ENCODE measurements around the gene CCDC78.
"Not testable (repeated sequence)": the region's sequence is repeated elsewhere in the genome, so short reads cannot be mapped to it uniquely, and the experiment has no call there.

CCDC78 gene

GRCh38 chr16:761625-762513, 35.6 kb upstream of the CCDC78 start:
- no peak for DNase-seq (ENCODE audit: insufficient read length, low spot score)
- FAIRE-seq, result no peak

- DNase-seq (ENCODE audit: insufficient read length, low spot score) (peak; percentile 79), FAIRE-seq (peak; percentile 79)
Measured at GRCh38 chr16:760545-761343, 34.5 kb upstream of the CCDC78 start, which contains the start of gene MSLN. MSLN (plus strand) TSS chr16:760734; CDS start chr16:762681, 1,947 bp downstream.

GRCh38 chr16:760065-760464, 33.8 kb upstream of the CCDC78 start:
- FAIRE-seq, result peak; percentile 63
- no peak for DNase-seq (ENCODE audit: insufficient read length, low spot score)

DNA sequence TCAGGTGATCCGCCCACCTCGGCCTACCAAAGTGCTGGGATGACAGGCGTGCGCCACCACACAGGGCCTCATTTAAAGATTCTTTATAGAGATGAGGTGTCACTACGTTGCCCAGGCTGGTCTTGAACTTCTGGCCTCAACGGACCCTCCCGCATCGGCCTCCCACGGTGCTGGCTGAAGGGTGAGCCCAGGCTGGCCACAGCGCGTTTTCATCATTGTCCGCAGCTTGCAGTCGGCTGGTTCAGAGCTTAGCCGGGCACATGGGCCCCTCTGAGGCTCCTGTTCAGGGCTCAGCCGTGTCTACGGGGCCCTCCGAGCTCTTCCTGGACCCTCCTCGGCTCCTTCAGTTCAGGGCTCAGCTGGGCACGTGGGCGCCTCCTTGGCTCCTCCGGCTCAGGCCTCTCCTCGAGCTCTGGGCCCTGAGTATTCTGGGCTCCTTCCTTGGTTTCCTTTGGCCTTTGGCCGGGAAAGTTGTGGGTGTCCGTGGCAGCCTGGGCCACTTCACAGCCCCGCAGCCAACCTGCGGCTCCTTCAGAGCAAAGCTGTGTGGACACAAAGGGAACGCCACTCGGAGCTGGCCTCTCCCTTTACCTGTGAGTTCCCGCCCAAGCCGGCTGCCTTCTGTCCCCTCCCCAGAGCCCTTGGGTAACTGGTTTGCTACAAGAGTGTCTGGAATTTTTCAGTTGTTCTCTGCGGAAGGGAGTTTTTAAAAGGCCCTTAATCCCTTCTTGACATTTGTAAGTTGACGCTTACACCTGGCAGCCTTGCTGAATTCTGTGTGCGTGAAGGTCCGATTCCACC, 33.1 kb upstream of the CCDC78 start:
- DNase-seq (ENCODE audit: insufficient read length, low spot score), result no peak
- no peak for FAIRE-seq

DNA sequence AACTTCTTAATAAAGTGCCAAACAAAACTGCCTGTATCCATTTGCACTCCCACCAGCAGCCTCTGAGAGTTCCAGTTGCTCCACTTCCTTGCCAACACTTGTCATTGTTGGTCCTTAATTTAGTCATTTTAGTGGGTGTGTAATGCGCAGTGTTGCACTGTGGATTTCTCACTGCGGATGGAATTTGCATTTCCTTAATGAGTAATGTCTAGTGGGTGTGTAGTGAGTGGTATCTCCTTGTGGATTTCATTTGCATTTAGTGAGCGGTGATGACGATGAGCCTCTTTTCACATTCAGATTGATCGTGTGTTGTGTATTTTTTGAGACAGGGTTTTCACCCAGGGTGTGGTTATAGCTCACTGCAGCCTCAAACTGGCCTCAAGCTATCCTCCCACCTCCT, 30.2 kb upstream of the CCDC78 start:
- DNase-seq (ENCODE audit: insufficient read length, low spot score) (no peak), FAIRE-seq (no peak)

DNA sequence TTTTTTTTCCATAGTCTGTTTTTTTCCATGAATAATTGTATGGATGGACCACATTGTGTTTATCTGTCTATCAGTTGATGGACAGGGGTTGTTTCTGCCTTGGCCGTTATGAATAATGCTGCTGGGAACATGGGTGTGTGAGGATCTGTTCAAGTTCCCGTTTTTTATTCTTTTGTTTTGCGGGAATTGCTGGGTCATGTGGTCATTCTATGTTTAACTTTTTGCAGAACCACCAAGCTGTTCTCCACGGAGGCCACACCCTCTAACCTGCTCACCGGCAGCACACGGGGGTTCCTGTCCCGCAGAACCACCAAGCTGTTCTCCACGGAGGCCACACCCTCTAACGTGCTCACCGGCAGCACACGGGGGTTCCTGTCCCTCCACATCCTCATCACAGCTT, 28.4 kb upstream of the CCDC78 start:
- FAIRE-seq, result no peak
- DNase-seq (ENCODE audit: insufficient read length, low spot score), result no peak

- FAIRE-seq; DNase-seq (ENCODE audit: insufficient read length, low spot score): not testable (repeated sequence)
Measured at GRCh38 chr16:754121-754607, 27.9 kb upstream of the CCDC78 start.

DNA sequence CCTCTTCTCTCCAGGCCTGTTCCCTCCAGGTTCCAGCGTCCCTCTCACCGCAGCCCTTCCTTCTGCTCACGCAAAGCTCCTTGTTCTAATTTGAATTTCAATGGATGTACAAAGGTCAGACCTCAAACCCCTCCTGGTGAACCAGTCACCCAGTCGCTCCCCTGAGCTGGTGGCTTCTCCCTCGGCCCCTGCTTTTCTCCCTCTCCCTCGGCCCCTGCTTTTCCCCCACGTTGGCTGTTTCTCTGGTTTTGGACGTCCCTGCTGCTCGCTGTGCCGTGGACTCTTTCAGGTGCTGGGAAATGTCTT, 25.7 kb upstream of the CCDC78 start:
- FAIRE-seq, result no peak
- no peak for DNase-seq (ENCODE audit: insufficient read length, low spot score)

DNA sequence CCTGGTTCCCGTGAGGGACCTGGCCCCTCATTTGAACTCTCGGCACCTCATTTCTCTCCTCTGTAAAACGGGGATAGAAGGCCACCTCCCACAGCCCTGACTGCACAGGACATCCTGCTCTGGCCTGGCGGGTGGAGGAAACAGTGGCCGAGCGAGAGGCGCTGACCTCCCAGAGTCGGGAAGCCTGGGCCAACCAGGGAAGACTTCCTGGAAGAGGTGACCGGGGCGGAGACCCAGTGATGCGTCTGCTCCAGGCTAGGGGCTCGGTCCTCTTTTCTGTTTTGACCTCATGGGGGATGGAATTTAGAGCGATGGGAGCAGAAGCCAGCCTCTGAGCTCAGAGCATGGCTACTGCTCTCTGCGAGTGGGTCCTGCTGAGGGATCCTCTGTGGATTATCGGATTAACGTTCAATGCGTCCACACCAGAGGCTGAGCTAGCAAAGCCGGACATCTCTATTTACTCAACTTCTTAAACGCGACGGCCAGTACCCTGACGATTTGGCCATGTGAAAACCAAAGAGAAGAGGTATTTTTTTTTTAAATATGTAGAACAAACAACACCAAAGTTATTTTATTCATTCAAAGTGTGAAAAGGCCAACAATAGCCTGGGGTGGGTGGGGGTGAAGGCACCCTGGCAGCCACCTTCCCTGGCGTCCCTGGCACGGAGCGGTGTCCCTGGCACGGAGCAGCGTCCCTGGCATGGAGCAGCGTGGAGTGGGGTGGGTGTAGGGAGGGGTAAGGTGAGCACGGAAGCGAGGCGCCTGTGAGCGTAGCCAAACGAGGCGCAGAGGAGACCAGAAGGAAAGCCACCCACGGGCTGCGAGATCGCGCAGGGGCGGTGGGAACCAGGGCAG, 25.1 kb upstream of the CCDC78 start:
- DNase-seq (ENCODE audit: insufficient read length, low spot score) (no peak), FAIRE-seq (no peak)

- no peak for DNase-seq (ENCODE audit: insufficient read length, low spot score)
- FAIRE-seq, result no peak
Measured at GRCh38 chr16:750485-750884, 24.2 kb upstream of the CCDC78 start.

DNA sequence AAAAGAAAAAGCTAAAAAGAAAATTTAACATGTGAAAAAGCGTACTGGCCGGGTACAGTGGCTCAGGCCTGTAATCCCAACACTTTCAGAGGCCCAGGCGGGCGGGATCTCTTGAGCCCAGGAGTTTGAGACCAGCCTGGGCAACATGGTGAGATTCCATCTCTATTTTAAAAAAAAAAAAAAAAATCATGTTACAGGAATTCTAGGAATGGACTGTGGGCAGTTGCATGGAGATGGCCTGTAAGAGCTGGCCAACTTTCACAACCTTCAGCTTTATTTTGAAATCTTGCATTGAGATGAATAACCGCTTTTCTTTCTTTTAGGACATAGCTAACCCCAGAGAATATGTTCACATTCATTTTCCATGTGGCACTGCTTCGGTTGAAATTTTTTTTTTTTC, 22.8 kb upstream of the CCDC78 start:
- DNase-seq (ENCODE audit: insufficient read length, low spot score), result no peak
- no peak for FAIRE-seq

DNA sequence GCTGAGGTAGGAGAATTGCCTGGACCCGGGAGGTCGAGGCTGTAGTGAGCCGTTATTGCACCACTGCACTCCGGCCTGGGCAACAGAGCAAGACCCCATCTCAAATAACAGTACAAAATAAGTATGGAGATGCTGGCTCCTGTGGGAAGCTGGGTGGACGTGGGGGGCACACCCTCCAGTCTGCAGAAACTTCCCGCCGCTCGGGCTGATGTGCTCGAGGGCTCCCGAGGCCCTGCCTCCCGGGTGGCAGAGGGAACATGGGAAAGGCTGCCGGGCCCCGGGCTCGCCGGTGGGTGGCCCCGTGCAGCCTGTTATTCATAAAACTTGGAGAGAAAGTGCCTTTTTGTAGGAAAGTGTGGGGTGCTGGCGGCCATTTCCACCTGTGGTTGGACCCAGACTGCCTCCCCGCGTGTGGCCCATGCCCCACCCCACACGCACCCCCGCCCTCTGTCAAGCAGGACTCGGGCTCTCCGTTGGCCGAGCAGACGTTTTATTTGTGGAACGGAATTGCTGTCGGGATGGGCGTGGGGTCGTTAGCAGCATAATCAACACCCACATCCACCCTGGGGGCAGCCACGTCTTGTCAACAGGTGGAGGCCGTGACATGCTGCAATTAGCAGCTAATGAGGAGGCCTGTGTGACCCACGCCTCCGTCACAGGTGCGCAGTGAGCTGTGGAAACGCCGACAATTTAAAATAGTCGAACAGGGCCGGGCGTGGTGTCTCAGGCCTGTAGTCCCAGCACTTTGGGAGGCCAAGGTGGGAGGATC, 21.9 kb upstream of the CCDC78 start:
- FAIRE-seq, result no peak
- DNase-seq (ENCODE audit: insufficient read length, low spot score), result no peak

- DNase-seq (ENCODE audit: insufficient read length, low spot score) (no peak), FAIRE-seq (no peak)
Measured at GRCh38 chr16:746637-747036, 20.4 kb upstream of the CCDC78 start.

GRCh38 chr16:745739-746138, 19.5 kb upstream of the CCDC78 start:
- DNase-seq (ENCODE audit: insufficient read length, low spot score) (no peak), FAIRE-seq (no peak)

GRCh38 chr16:743794-744500, 17.7 kb upstream of the CCDC78 start:
- DNase-seq (ENCODE audit: insufficient read length, low spot score), result no peak
- FAIRE-seq, result no peak

DNA sequence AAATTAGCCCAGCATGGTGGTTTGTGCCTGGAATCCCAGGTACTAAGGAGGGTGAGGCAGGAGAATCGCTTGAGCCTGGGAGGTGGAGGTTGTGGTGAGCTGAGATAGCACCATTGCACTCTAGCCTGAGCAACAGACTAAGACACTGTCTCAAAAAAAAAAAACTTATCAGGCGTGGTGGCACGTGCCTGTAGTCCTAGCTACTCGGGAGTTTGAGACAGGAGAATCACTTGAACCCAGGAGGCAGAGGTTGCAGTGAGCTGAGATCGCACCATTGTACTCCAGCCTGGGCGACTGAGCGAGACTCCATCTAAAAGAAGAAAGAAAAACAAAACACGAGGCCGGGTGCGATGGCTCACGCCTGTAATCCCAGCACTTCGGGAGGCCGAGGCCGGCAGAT, 16.7 kb upstream of the CCDC78 start:
- FAIRE-seq; DNase-seq (ENCODE audit: insufficient read length, low spot score): not testable (repeated sequence)

GRCh38 chr16:741986-742629, 15.9 kb upstream of the CCDC78 start:
- DNase-seq (ENCODE audit: insufficient read length, low spot score), result no peak
- FAIRE-seq, result no peak
